Medulla oblongata (tissue), 1 donor: Measurements from ENCODE around the gene VPS13C.
"Not testable (repeated sequence)": the region's sequence is repeated elsewhere in the genome, so short reads cannot be mapped to it uniquely, and the experiment has no call there.

Experiments used
- DNase-seq: peaks from one replicate; pipeline ENCODE4 v3.0.0-alpha.2; 2015; ENCODE audit errors: extremely low spot score

VPS13C gene

GRCh38 chr15:62047282-62047827 lies 12.9 kb downstream of the VPS13C start:
- DNase-seq, result no peak

GRCh38 chr15:62046078-62046743 lies 14.0 kb downstream of the VPS13C start:
- no peak for DNase-seq

- no peak for DNase-seq
Measured at GRCh38 chr15:62035256-62035924, 24.9 kb downstream of the VPS13C start.

- DNase-seq, result no peak
Measured at GRCh38 chr15:62027916-62028315, 32.3 kb downstream of the VPS13C start.

- no peak for DNase-seq
Measured at GRCh38 chr15:62027263-62027565, 33.0 kb downstream of the VPS13C start.

- peak; percentile 7 for DNase-seq
Measured at GRCh38 chr15:62026487-62027262, 33.6 kb downstream of the VPS13C start.

- DNase-seq, result no peak
Measured at GRCh38 chr15:62021991-62022600, 38.2 kb downstream of the VPS13C start.

GRCh38 chr15:62020576-62021160 lies 39.6 kb downstream of the VPS13C start:
- DNase-seq, result no peak

- DNase-seq, result not testable (repeated sequence)
Measured at GRCh38 chr15:62005354-62005753, 54.9 kb downstream of the VPS13C start.

GRCh38 chr15:61997786-61998185 lies 62.5 kb downstream of the VPS13C start:
- no peak for DNase-seq

GRCh38 chr15:61996056-61996635 lies 64.1 kb downstream of the VPS13C start:
- no peak for DNase-seq

GRCh38 chr15:61994216-61994615 lies 66.0 kb downstream of the VPS13C start:
- DNase-seq, result no peak

- no peak for DNase-seq
Measured at GRCh38 chr15:61992518-61992917, 67.7 kb downstream of the VPS13C start.

GRCh38 chr15:61989667-61990066 lies 70.6 kb downstream of the VPS13C start:
- DNase-seq, result no peak

GRCh38 chr15:61987824-61988223 lies 72.4 kb downstream of the VPS13C start:
- DNase-seq, result no peak

- no peak for DNase-seq
Measured at GRCh38 chr15:61983081-61983480, 77.2 kb downstream of the VPS13C start.

GRCh38 chr15:61978225-61978624 lies 82.0 kb downstream of the VPS13C start:
- DNase-seq, result no peak

- no peak for DNase-seq
Measured at GRCh38 chr15:61974759-61975158, 85.5 kb downstream of the VPS13C start.

- no peak for DNase-seq
Measured at GRCh38 chr15:61974118-61974517, 86.1 kb downstream of the VPS13C start.

GRCh38 chr15:61951949-61952348 lies 108.3 kb downstream of the VPS13C start:
- peak; percentile 41 for DNase-seq

- DNase-seq, result no peak
Measured at GRCh38 chr15:61946778-61947177, 113.5 kb downstream of the VPS13C start.
